Stimulated activated CD8-positive, alpha-beta memory T cell treated with anti-CD3 and anti-CD28 coated beads, Interleukin-4, amount 100 ng/mL, for 48 hours (primary cell): ENCODE measurements around the gene CHORDC1.
A peak's percentile ranks its signal among the peaks of the same experiment; 100 is the strongest.
"Not testable (repeated sequence)": the region's sequence is repeated elsewhere in the genome, so short reads cannot be mapped to it uniquely, and the experiment has no call there.

Experiments
- DNase-seq: peaks from one replicate; pipeline ENCODE4 v3.0.0-alpha.2; 2020

The CHORDC1 gene

GRCh38 chr11:90222459-90223247 is at the start of gene CHORDC1:
Gene CHORDC1 (minus strand): TSS chr11:90223049. CDS start chr11:90222954, 95 bp downstream.
- DNase-seq: peak; percentile 98

- no peak for DNase-seq
Observed at GRCh38 chr11:90257158-90257525, 34.3 kb upstream of the CHORDC1 start.

- DNase-seq: no peak
Observed at GRCh38 chr11:90256404-90257157, 33.7 kb upstream of the CHORDC1 start.

- DNase-seq: no peak
Observed at GRCh38 chr11:90254065-90254464, 31.2 kb upstream of the CHORDC1 start.

GRCh38 chr11:90252053-90252452 is 29.2 kb upstream of the CHORDC1 start:
- DNase-seq: no peak

GRCh38 chr11:90251599-90251998 is 28.8 kb upstream of the CHORDC1 start:
- no peak for DNase-seq

GRCh38 chr11:90250970-90251369 is 28.1 kb upstream of the CHORDC1 start:
- DNase-seq: no peak

- DNase-seq: no peak
Observed at GRCh38 chr11:90246468-90246867, 23.6 kb upstream of the CHORDC1 start.

- DNase-seq: no peak
Observed at GRCh38 chr11:90243534-90243933, 20.7 kb upstream of the CHORDC1 start.

GRCh38 chr11:90242894-90243416 is 20.1 kb upstream of the CHORDC1 start:
- no peak for DNase-seq

- DNase-seq: no peak
Observed at GRCh38 chr11:90241414-90241813, 18.6 kb upstream of the CHORDC1 start.

GRCh38 chr11:90239967-90240636 is 17.3 kb upstream of the CHORDC1 start:
- not testable (repeated sequence) for DNase-seq

- DNase-seq: no peak
Observed at GRCh38 chr11:90237004-90237403, 14.2 kb upstream of the CHORDC1 start.

GRCh38 chr11:90235526-90235925 is 12.7 kb upstream of the CHORDC1 start:
- DNase-seq: no peak

- DNase-seq: no peak
Observed at GRCh38 chr11:90234977-90235376, 12.1 kb upstream of the CHORDC1 start.

- DNase-seq: no peak
Observed at GRCh38 chr11:90229791-90230190, 6.9 kb upstream of the CHORDC1 start.

- DNase-seq: no peak
Observed at GRCh38 chr11:90228056-90228455, 5.2 kb upstream of the CHORDC1 start.

- no peak for DNase-seq
Observed at GRCh38 chr11:90223248-90223585, 368 bp upstream of the CHORDC1 start.

- no peak for DNase-seq
Observed at GRCh38 chr11:90221803-90222458, 918 bp downstream of the CHORDC1 start.

- no peak for DNase-seq
Observed at GRCh38 chr11:90220391-90220790, 2.5 kb downstream of the CHORDC1 start.

- no peak for DNase-seq
Observed at GRCh38 chr11:90219438-90219837, 3.4 kb downstream of the CHORDC1 start.

- DNase-seq: no peak
Observed at GRCh38 chr11:90218606-90219005, 4.2 kb downstream of the CHORDC1 start.

GRCh38 chr11:90216611-90217010 is 6.2 kb downstream of the CHORDC1 start:
- no peak for DNase-seq
